ENCODE data around the gene RYR3. TPM values are rescaled to one million over a fixed set of nuclear protein-coding genes. Genes with fewer than 3 reads are reported as not detected.

Gene RYR3
- total RNA-seq, 1 donor from 2014 or later: under 0.01 TPM

DNA sequence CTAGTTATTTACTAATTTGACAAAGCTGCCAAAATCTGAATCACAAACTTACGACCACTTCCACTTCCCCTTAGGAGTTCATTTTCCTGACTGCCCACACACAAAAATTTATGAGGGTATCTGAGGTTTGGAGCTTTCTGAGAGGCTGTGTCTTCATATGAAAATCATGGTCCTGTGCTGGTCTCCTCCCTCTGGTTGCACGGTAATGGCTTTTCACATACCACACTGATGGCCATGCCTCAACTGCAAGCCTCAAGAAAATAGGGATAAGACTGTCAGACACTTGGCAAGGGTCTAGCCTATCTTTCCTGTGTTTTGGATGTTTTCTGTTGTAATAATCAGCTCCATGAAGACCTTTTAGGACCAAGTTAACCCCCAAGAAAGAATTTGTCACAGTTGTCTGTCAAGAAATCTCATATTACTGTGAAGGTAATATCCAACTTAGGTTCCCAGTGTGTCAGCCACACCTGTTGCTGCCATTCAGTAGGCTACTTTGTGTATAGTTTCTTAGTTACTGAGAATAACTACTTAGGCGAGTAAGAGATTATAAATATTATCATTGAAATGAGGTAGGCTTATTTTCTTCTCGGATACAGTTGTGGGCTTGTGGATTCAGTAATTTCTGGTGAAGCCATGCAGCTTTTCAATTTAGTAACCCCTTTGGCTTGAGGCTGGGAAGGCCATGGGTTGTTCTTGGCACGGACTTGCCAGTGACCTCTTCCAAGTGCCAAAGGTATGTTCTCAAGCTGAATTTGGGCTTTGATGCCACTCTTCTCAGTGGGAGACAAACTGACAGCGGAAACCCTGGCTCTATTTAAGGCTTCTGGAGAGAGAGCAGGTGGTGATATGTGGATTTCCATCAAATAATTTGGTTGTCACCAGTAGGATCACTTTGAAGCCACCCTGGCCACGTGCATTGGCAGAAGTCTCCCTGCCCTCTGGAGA lies 101.1 kb downstream of the RYR3 start:
- Histone ChIP-seq H3K27me3 (ENCODE audit: control insufficient read depth, insufficient read depth, low read length) (no peaks in the 10 kb centered on the region), H3K4me3 (ENCODE audit: low read depth, low read length) (no peak overlapping the region), H3K36me3 (ENCODE audit: control insufficient read depth, insufficient read depth, low read length) (no peaks in the 10 kb centered on the region)
- no peak for DNase-seq (ENCODE audit: low read depth)
- FAIRE-seq: no peak
- no peak for TF ChIP-seq CTCF (IDR thresholded peaks at IDR 0.05; ENCODE audit: insufficient read depth, low read length, severe bottlenecking)

- Histone ChIP-seq H3K36me3 (ENCODE audit: control insufficient read depth, insufficient read depth, low read length) (no peaks in the 10 kb centered on the region), H3K27me3 (ENCODE audit: control insufficient read depth, insufficient read depth, low read length) (no peaks in the 10 kb centered on the region), H3K4me3 (ENCODE audit: low read depth, low read length) (no peak overlapping the region)
- DNase-seq (ENCODE audit: low read depth) (no peak), FAIRE-seq (no peak)
- no peak for TF ChIP-seq CTCF (IDR thresholded peaks at IDR 0.05; ENCODE audit: insufficient read depth, low read length, severe bottlenecking)
These were observed 108.9 kb downstream of the RYR3 start for GRCh38 chr15:33419701-33420100.

- no peak overlapping the region for H3K4me3 ChIP-seq (ENCODE audit: low read depth, low read length)
- no peak for TF ChIP-seq CTCF (IDR thresholded peaks at IDR 0.05; ENCODE audit: insufficient read depth, low read length, severe bottlenecking)
- no peak for DNase-seq (ENCODE audit: low read depth)
- FAIRE-seq: no peak
- H3K27me3 ChIP-seq (ENCODE audit: control insufficient read depth, insufficient read depth, low read length): no peaks in the 10 kb centered on the region
- H3K36me3 ChIP-seq (ENCODE audit: control insufficient read depth, insufficient read depth, low read length): no peaks in the 10 kb centered on the region
These were observed 113.3 kb downstream of the RYR3 start for GRCh38 chr15:33424025-33424424.

- peak; percentile 99 for DNase-seq (ENCODE audit: low read depth)
- H3K36me3 ChIP-seq (ENCODE audit: control insufficient read depth, insufficient read depth, low read length): no peaks in the 10 kb centered on the region
- peak; percentile 85 for FAIRE-seq
- TF ChIP-seq CTCF (IDR thresholded peaks at IDR 0.05; ENCODE audit: insufficient read depth, low read length, severe bottlenecking): no peak
- H3K4me3 ChIP-seq (ENCODE audit: low read depth, low read length): no peak overlapping the region
- H3K27me3 ChIP-seq (ENCODE audit: control insufficient read depth, insufficient read depth, low read length): no peaks in the 10 kb centered on the region
These were observed 114.4 kb downstream of the RYR3 start for GRCh38 chr15:33425142-33425541.

- TF ChIP-seq CTCF (IDR thresholded peaks at IDR 0.05; ENCODE audit: insufficient read depth, low read length, severe bottlenecking): no peak
These were observed 119.8 kb downstream of the RYR3 start for GRCh38 chr15:33430577-33430976.

More at GRCh38 chr15:33430577-33430976, 119.8 kb downstream of the RYR3 start:
- Histone ChIP-seq H3K36me3 (ENCODE audit: control insufficient read depth, insufficient read depth, low read length) (no peaks in the 10 kb centered on the region), H3K27me3 (ENCODE audit: control insufficient read depth, insufficient read depth, low read length) (no peaks in the 10 kb centered on the region), H3K4me3 (ENCODE audit: low read depth, low read length) (no peak overlapping the region)
- FAIRE-seq (no peak), DNase-seq (ENCODE audit: low read depth) (no peak)
